DND-41 (cell line): ENCODE measurements around the gene SLC30A10.

ENCODE experiments used
- ATAC-seq: fragments of 200-7000 bp; cut with Tn5 transposase; 3 replicates; pipeline ENCODE4 v1.9.1; 2021; ENCODE audit warnings: low read depth; ENCODE audit not compliant: insufficient read depth
- DNase-seq: peaks from one replicate; pipeline ENCODE4 v3.0.0-alpha.2; 2020
- H2AFZ ChIP-seq: 2 replicates; pipeline ENCODE4 v1.6.0; 2012; ENCODE audit warnings: low read depth, low read length
- H3K27ac ChIP-seq: 2 replicates; pipeline ENCODE4 v1.5.1; 2012; ENCODE audit warnings: low read length, inconsistent platforms
- H3K27me3 ChIP-seq: fragments of 200-600 bp; sonication (generic); 2 replicates; pipeline ENCODE4 v1.6.0; 2012; ENCODE audit warnings: low read length, mild to moderate bottlenecking, inconsistent platforms; ENCODE audit not compliant: insufficient read depth, poor library complexity
- H3K36me3 ChIP-seq: 2 replicates; pipeline ENCODE4 v1.5.1; 2012; ENCODE audit warnings: low read length, inconsistent platforms; ENCODE audit not compliant: insufficient read depth
- H3K4me1 ChIP-seq: 2 replicates; pipeline ENCODE4 v1.5.1; 2012; ENCODE audit warnings: mild to moderate bottlenecking, low read length; ENCODE audit not compliant: insufficient read depth
- H3K4me2 ChIP-seq: 2 replicates; pipeline ENCODE4 v1.6.0; 2012; ENCODE audit warnings: mild to moderate bottlenecking, moderate library complexity, low read length, inconsistent platforms; ENCODE audit not compliant: insufficient read depth
- H3K4me3 ChIP-seq, 2 experiments: fragments of 200-600 bp in 1 of 2; shearing (Covaris generic) in 1 of 2; 2 replicates each; pipeline ENCODE4 v1.5.1; 2012 to 2016; ENCODE audit warnings: inconsistent platforms in 2 of 2, low read length in 2 of 2, mild to moderate bottlenecking in 2 of 2, low read depth in 1 of 2, moderate library complexity in 1 of 2
- H3K79me2 ChIP-seq: 2 replicates; pipeline ENCODE4 v1.6.0; 2012; ENCODE audit warnings: low read length, inconsistent platforms; ENCODE audit not compliant: insufficient read depth
- H3K9ac ChIP-seq: 2 replicates; pipeline ENCODE4 v1.6.0; 2012; ENCODE audit warnings: low read depth, mild to moderate bottlenecking, inconsistent platforms, low read length, moderate library complexity
- H3K9me3 ChIP-seq: 2 replicates; pipeline ENCODE4 v1.5.1; 2012; ENCODE audit warnings: low read length, moderate library complexity, mild to moderate bottlenecking, inconsistent platforms; ENCODE audit not compliant: insufficient read depth, severe bottlenecking
- H4K20me1 ChIP-seq: 2 replicates; pipeline ENCODE4 v1.6.0; 2012; ENCODE audit warnings: low read length; ENCODE audit not compliant: insufficient read depth
- EZH2 ChIP-seq: IDR thresholded peaks from 3 replicates; pipeline ENCODE4 v1.6.1; 2012; ENCODE audit warnings: borderline replicate concordance, low read depth, mild to moderate bottlenecking, moderate library complexity, low read length, inconsistent platforms; ENCODE audit not compliant: severe bottlenecking
- TF ChIP-seq, protein P1 (sequence below): IDR thresholded peaks from 2 replicates; pipeline ENCODE4 v1.5.1; 2012; ENCODE audit warnings: borderline replicate concordance, low read length, moderate library complexity, mild to moderate bottlenecking; ENCODE audit not compliant: poor library complexity, severe bottlenecking; ENCODE audit errors: extremely low read depth

The SLC30A10 gene

DNA sequence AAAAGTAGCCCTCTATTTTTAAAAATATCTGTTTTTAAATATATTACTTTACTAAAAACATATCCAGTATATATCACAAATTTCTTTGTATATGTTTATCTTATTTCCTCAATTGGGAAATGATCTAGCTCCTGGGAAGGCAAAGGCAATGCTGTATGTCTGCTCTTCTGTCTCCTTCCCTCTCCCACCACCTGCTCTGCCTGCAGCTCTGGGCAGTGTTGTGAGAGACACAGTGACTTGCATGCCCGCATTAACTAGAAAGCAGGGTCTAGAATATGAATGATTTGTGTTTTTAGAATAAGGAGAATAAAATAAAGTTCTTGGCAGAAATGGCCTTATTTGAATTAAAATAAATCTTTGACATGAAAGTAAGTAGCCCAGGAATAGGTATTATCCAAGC, 11.1 kb downstream of the SLC30A10 start:
- Histone ChIP-seq H3K27me3 (no peaks in the 10 kb centered on the region), H3K79me2 (no peaks in the 10 kb centered on the region), H3K27ac (no peak overlapping the region), H3K36me3 (no peaks in the 10 kb centered on the region), H3K4me1 (no peaks in the 10 kb centered on the region), H3K4me2 (no peak overlapping the region), H4K20me1 (no peaks in the 10 kb centered on the region), H2AFZ (no peak overlapping the region), H3K4me3 (no peak overlapping the region), H3K9ac (no peak overlapping the region), H3K9me3 (no peaks in the 10 kb centered on the region)
- DNase-seq: no peak
- ATAC-seq: no peak
- TF ChIP-seq EZH2: no peak
- TF ChIP-seq, protein P1, sequence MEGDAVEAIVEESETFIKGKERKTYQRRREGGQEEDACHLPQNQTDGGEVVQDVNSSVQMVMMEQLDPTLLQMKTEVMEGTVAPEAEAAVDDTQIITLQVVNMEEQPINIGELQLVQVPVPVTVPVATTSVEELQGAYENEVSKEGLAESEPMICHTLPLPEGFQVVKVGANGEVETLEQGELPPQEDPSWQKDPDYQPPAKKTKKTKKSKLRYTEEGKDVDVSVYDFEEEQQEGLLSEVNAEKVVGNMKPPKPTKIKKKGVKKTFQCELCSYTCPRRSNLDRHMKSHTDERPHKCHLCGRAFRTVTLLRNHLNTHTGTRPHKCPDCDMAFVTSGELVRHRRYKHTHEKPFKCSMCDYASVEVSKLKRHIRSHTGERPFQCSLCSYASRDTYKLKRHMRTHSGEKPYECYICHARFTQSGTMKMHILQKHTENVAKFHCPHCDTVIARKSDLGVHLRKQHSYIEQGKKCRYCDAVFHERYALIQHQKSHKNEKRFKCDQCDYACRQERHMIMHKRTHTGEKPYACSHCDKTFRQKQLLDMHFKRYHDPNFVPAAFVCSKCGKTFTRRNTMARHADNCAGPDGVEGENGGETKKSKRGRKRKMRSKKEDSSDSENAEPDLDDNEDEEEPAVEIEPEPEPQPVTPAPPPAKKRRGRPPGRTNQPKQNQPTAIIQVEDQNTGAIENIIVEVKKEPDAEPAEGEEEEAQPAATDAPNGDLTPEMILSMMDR: no peak

DNA sequence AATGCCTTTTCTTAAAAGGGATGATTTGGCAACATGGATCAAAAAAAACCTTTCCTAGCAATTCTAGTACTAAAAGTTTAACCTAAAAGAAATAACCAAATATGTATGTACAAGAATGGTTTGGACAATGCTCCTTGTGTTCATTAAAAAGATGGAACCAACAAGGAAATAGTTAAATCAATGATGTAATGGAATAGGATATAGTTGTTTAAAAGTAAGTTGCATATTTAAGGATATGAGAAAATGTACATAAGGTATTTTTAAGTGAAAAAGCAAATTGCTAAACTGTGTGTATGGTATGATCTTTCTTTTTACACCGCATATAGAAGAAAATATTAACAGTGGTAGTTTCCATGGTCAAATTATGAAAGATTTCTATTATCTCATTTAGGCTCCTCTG, 12.1 kb downstream of the SLC30A10 start:
- no peak for TF ChIP-seq EZH2
- no peaks in the 10 kb centered on the region for H3K36me3 ChIP-seq
- no peak overlapping the region for H3K4me2 ChIP-seq
- no peak overlapping the region for H3K27ac ChIP-seq
- DNase-seq (no peak), ATAC-seq (no peak)
- no peaks in the 10 kb centered on the region for H3K27me3 ChIP-seq
- no peaks in the 10 kb centered on the region for H3K9me3 ChIP-seq
- H4K20me1 ChIP-seq: no peaks in the 10 kb centered on the region
- H2AFZ ChIP-seq: no peak overlapping the region
- no peaks in the 10 kb centered on the region for H3K4me1 ChIP-seq
- no peak overlapping the region for H3K9ac ChIP-seq
- H3K4me3 ChIP-seq: no peak overlapping the region
- no peaks in the 10 kb centered on the region for H3K79me2 ChIP-seq

DNA sequence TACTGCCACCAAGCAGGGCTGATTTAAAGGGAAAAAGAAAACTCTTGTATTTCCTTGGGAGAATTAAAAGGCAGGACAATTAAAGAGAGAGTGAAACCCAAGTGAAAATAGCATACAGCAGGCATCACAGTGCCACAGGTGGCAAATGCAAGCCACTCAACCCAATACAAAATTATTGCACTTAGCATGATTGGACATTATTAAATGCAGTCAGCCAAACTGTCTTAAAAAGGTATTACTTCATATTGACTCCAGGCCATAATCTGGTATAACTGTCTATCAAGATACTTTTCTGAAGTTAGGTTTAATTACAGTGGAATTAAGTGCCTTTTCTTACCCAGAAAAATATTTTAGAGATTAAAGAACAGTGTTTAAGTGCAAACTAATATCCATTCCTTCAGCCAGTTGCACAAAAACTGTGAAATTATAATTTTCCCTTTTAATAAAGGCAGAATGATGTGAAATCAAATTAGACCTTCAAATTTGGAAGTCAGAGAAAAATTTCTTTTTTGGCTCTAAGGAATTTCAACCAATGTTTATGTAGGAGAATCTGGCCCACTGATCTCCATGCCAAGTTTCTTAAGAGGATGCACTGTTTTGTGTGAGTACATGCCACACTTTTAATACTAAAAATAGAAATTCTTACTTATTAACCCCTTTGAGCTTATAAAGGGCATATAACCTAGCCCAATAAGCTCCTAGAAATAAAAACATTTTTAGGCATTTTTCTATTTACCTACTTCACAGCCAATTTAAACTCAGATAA, 15.2 kb downstream of the SLC30A10 start:
- no peak overlapping the region for H3K4me3 ChIP-seq
- no peak overlapping the region for H2AFZ ChIP-seq
- no peaks in the 10 kb centered on the region for H3K79me2 ChIP-seq
- DNase-seq (no peak), ATAC-seq (no peak)
- H3K9me3 ChIP-seq: no peaks in the 10 kb centered on the region
- TF ChIP-seq, protein P1: no peak
- no peak for TF ChIP-seq EZH2
- H3K27ac ChIP-seq: no peak overlapping the region
- no peaks in the 10 kb centered on the region for H3K36me3 ChIP-seq
- H4K20me1 ChIP-seq: no peaks in the 10 kb centered on the region
- no peaks in the 10 kb centered on the region for H3K27me3 ChIP-seq
- H3K4me1 ChIP-seq: no peaks in the 10 kb centered on the region
- no peak overlapping the region for H3K4me2 ChIP-seq
- no peak overlapping the region for H3K9ac ChIP-seq

DNA sequence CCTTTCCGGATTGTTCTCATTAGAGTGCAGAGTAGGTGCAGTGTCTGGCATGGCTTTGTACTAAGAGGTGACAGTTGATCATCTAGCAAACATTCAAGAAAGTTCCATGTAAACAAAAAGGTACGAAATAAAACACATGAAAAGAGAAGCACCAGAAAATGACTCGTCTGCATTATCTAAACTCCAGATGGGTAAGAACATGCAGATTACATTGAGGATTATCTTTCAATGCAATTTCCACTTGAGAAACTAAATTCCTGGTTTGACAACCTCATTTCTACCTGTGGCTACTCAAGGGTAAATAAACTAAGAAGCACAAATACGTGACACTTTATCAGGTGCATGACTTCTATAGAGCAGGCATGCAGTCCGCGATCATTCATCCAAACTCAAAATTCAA, 17.6 kb downstream of the SLC30A10 start:
- no peak overlapping the region for H2AFZ ChIP-seq
- no peak overlapping the region for H3K4me3 ChIP-seq
- H3K27me3 ChIP-seq: no peaks in the 10 kb centered on the region
- no peaks in the 10 kb centered on the region for H4K20me1 ChIP-seq
- H3K79me2 ChIP-seq: no peaks in the 10 kb centered on the region
- TF ChIP-seq, protein P1: no peak
- TF ChIP-seq EZH2: no peak
- DNase-seq (no peak), ATAC-seq (no peak)
- no peaks in the 10 kb centered on the region for H3K9me3 ChIP-seq
- H3K4me2 ChIP-seq: no peak overlapping the region
- no peaks in the 10 kb centered on the region for H3K36me3 ChIP-seq
- H3K9ac ChIP-seq: no peak overlapping the region
- no peak overlapping the region for H3K27ac ChIP-seq
- no peaks in the 10 kb centered on the region for H3K4me1 ChIP-seq
